Mesendoderm (in vitro differentiated cells): ENCODE data around the gene GSN.
A peak's percentile ranks its signal among the peaks of the same experiment; 100 is the strongest.

Experiments used
- DNase-seq: peaks from one replicate; pipeline ENCODE4 v3.0.0; 2013
- H2AK5ac ChIP-seq: 2 replicates; pipeline ENCODE4 v1.6.1; 2013; ENCODE audit warnings: low read length, inconsistent platforms
- H2BK120ac ChIP-seq: 2 replicates; pipeline ENCODE4 v1.6.1; 2013; ENCODE audit warnings: low read depth, mild to moderate bottlenecking, low read length, moderate library complexity, mixed read lengths
- H2BK15ac ChIP-seq: replicated peaks from 2 replicates; pipeline ENCODE4 v1.6.1; 2013; ENCODE audit warnings: low read depth, mild to moderate bottlenecking, moderate library complexity
- H2BK5ac ChIP-seq: 2 replicates; pipeline ENCODE4 v1.6.1; 2013; ENCODE audit warnings: low read length, inconsistent platforms
- H3K18ac ChIP-seq: 2 replicates; pipeline ENCODE4 v1.6.1; 2013; ENCODE audit warnings: mild to moderate bottlenecking, low read length, mixed read lengths
- H3K23ac ChIP-seq: one replicate; pipeline ENCODE4 v1.6.1; 2013; ENCODE audit warnings: low read length
- H3K27ac ChIP-seq: 2 replicates; pipeline ENCODE4 v1.5.1; 2013; ENCODE audit warnings: low read depth, mild to moderate bottlenecking, inconsistent platforms, low read length, moderate library complexity
- H3K27me3 ChIP-seq: 2 replicates; pipeline ENCODE4 v1.6.1; 2013; ENCODE audit warnings: low read length, control low read depth, mild to moderate bottlenecking, inconsistent platforms; ENCODE audit not compliant: insufficient read depth, poor library complexity
- H3K36me3 ChIP-seq: 2 replicates; pipeline ENCODE4 v1.6.1; 2013; ENCODE audit warnings: low read length, inconsistent platforms; ENCODE audit not compliant: control insufficient read depth, insufficient read depth
- H3K4ac ChIP-seq: one replicate; pipeline ENCODE4 v1.6.1; 2013; ENCODE audit warnings: low read depth, mild to moderate bottlenecking, low read length, moderate library complexity
- H3K4me1 ChIP-seq: 2 replicates; pipeline ENCODE4 v1.6.1; 2013; ENCODE audit warnings: low read depth, low read length, inconsistent platforms; ENCODE audit not compliant: control insufficient read depth
- H3K4me2 ChIP-seq: 2 replicates; pipeline ENCODE4 v1.6.1; 2013; ENCODE audit warnings: low read length
- H3K4me3 ChIP-seq: 2 replicates; pipeline ENCODE4 v1.5.1; 2013; ENCODE audit warnings: mild to moderate bottlenecking, low read length
- H3K56ac ChIP-seq: one replicate; pipeline ENCODE4 v1.6.1; 2013; ENCODE audit warnings: low read length
- H3K79me1 ChIP-seq: 2 replicates; pipeline ENCODE4 v1.6.1; 2013; ENCODE audit warnings: low read length, inconsistent platforms
- H3K79me2 ChIP-seq: 2 replicates; pipeline ENCODE4 v1.6.1; 2013; ENCODE audit warnings: mild to moderate bottlenecking, low read length; ENCODE audit not compliant: control insufficient read depth, insufficient read depth
- H3K9ac ChIP-seq: 2 replicates; pipeline ENCODE4 v1.6.1; 2013; ENCODE audit warnings: low read length, inconsistent platforms
- H4K5ac ChIP-seq: one replicate; pipeline ENCODE4 v1.6.1; 2013; ENCODE audit warnings: low read length
- H4K8ac ChIP-seq: one replicate; pipeline ENCODE4 v1.6.1; 2013; ENCODE audit warnings: low read depth, mild to moderate bottlenecking, control low read depth, low read length, moderate library complexity
- WGBS: extraction: QIAGEN DNeasy Blood & Tissue Kit; methylation state at CpG from one replicate; pipeline ENCODE4 v1.1.7; 2013; ENCODE audit warnings: low lambda C conversion rate, missing lambda C conversion rate; ENCODE audit not compliant: insufficient coverage; ENCODE audit errors: extremely low coverage; 5-methylcytosine and 5-hydroxymethylcytosine counted together

The GSN gene

GRCh38 chr9:121340676-121341392, 72.9 kb downstream of the GSN start:
- Histone ChIP-seq H3K79me1 (no peaks in the 10 kb centered on the region), H3K4me2 (no peak overlapping the region), H2BK5ac (no peak overlapping the region), H2BK15ac (no peak overlapping the region), H3K18ac (no peak overlapping the region), H4K5ac (no peak overlapping the region), H3K4ac (no peak overlapping the region), H2AK5ac (no peak overlapping the region), H3K36me3 (no peaks in the 10 kb centered on the region), H3K23ac (no peak overlapping the region), H3K4me1 (no peaks in the 10 kb centered on the region), H4K8ac (no peak overlapping the region), H3K27ac (no peak overlapping the region), H3K9ac (no peak overlapping the region), H3K56ac (no peak overlapping the region), H3K79me2 (no peaks in the 10 kb centered on the region), H2BK120ac (no peak overlapping the region), H3K4me3 (no peak overlapping the region), H3K27me3 (no peaks in the 10 kb centered on the region)
- no CpG with 5 or more reads among the region's 6 CpGs for WGBS
- peak; percentile 25 for DNase-seq

GRCh38 chr9:121344184-121344583, 76.2 kb downstream of the GSN start:
- Histone ChIP-seq H2BK15ac (no peak overlapping the region), H3K27ac (no peak overlapping the region)
- DNase-seq: no peak

GRCh38 chr9:121345070-121345469, 77.1 kb downstream of the GSN start:
- Histone ChIP-seq H3K4me1 (no peaks in the 10 kb centered on the region), H4K5ac (no peak overlapping the region), H2BK120ac (no peak overlapping the region), H3K9ac (no peak overlapping the region), H3K4me2 (no peak overlapping the region), H4K8ac (no peak overlapping the region), H3K27ac (no peak overlapping the region), H2BK15ac (no peak overlapping the region), H3K56ac (no peak overlapping the region), H2BK5ac (no peak overlapping the region), H3K79me2 (no peaks in the 10 kb centered on the region), H2AK5ac (no peak overlapping the region), H3K4me3 (no peak overlapping the region), H3K36me3 (no peaks in the 10 kb centered on the region), H3K23ac (no peak overlapping the region), H3K18ac (no peak overlapping the region), H3K27me3 (no peaks in the 10 kb centered on the region), H3K79me1 (no peaks in the 10 kb centered on the region), H3K4ac (no peak overlapping the region)
- no CpG with 5 or more reads among the region's 3 CpGs for WGBS
- no peak for DNase-seq

More at GRCh38 chr9:121344184-121344583, 76.2 kb downstream of the GSN start:
- Histone ChIP-seq H4K8ac (no peak overlapping the region), H3K79me2 (no peaks in the 10 kb centered on the region), H3K23ac (no peak overlapping the region), H3K79me1 (no peaks in the 10 kb centered on the region), H3K56ac (no peak overlapping the region), H3K18ac (no peak overlapping the region), H2AK5ac (no peak overlapping the region), H2BK5ac (no peak overlapping the region), H3K4me3 (no peak overlapping the region), H3K27me3 (no peaks in the 10 kb centered on the region), H3K36me3 (no peaks in the 10 kb centered on the region), H3K4me1 (no peaks in the 10 kb centered on the region), H4K5ac (no peak overlapping the region), H3K9ac (no peak overlapping the region), H3K4me2 (no peak overlapping the region), H2BK120ac (no peak overlapping the region), H3K4ac (no peak overlapping the region)
- no CpG with 5 or more reads among the region's 4 CpGs for WGBS

- no peaks in the 10 kb centered on the region for H3K4me1 ChIP-seq
- no peak overlapping the region for H3K9ac ChIP-seq
- H3K23ac ChIP-seq: no peak overlapping the region
- no peak overlapping the region for H3K4me2 ChIP-seq
- no peaks in the 10 kb centered on the region for H3K79me2 ChIP-seq
- no peak overlapping the region for H3K18ac ChIP-seq
- H3K36me3 ChIP-seq: no peaks in the 10 kb centered on the region
- no peak overlapping the region for H2BK120ac ChIP-seq
- no peak overlapping the region for H3K56ac ChIP-seq
- no peak overlapping the region for H3K4ac ChIP-seq
- H3K79me1 ChIP-seq: no peaks in the 10 kb centered on the region
- WGBS: no CpG with 5 or more reads among the region's 3 CpGs
- H3K27me3 ChIP-seq: no peaks in the 10 kb centered on the region
- no peak for DNase-seq
- H4K8ac ChIP-seq: no peak overlapping the region
- H2BK15ac ChIP-seq: no peak overlapping the region
- no peak overlapping the region for H3K27ac ChIP-seq
- no peak overlapping the region for H4K5ac ChIP-seq
- no peak overlapping the region for H3K4me3 ChIP-seq
- H2BK5ac ChIP-seq: no peak overlapping the region
- no peak overlapping the region for H2AK5ac ChIP-seq
These were observed 80.3 kb downstream of the GSN start for GRCh38 chr9:121348221-121348620.

GRCh38 chr9:121349009-121349408, 81.0 kb downstream of the GSN start:
- Histone ChIP-seq H3K9ac (no peak overlapping the region), H3K18ac (no peak overlapping the region), H2BK15ac (no peak overlapping the region), H2AK5ac (no peak overlapping the region), H3K23ac (no peak overlapping the region), H3K4me3 (no peak overlapping the region), H3K4me1 (no peaks in the 10 kb centered on the region), H4K8ac (no peak overlapping the region), H3K79me1 (no peaks in the 10 kb centered on the region), H2BK120ac (no peak overlapping the region), H3K79me2 (no peaks in the 10 kb centered on the region), H3K4me2 (no peak overlapping the region), H3K27me3 (no peaks in the 10 kb centered on the region), H3K56ac (no peak overlapping the region), H2BK5ac (no peak overlapping the region), H3K36me3 (no peaks in the 10 kb centered on the region), H3K4ac (no peak overlapping the region), H3K27ac (no peak overlapping the region), H4K5ac (no peak overlapping the region)
- WGBS: no CpG with 5 or more reads among the region's 8 CpGs
- DNase-seq: no peak

- Histone ChIP-seq H3K56ac (no peak overlapping the region), H3K36me3 (no peaks in the 10 kb centered on the region), H3K4ac (no peak overlapping the region), H3K23ac (no peak overlapping the region), H4K8ac (no peak overlapping the region), H3K27ac (no peak overlapping the region), H3K27me3 (no peaks in the 10 kb centered on the region), H4K5ac (no peak overlapping the region), H2AK5ac (no peak overlapping the region), H3K18ac (no peak overlapping the region), H3K79me2 (no peaks in the 10 kb centered on the region), H2BK120ac (no peak overlapping the region), H3K79me1 (no peaks in the 10 kb centered on the region), H3K9ac (no peak overlapping the region), H2BK15ac (no peak overlapping the region), H3K4me1 (no peaks in the 10 kb centered on the region), H3K4me2 (no peak overlapping the region), H3K4me3 (no peak overlapping the region), H2BK5ac (no peak overlapping the region)
- DNase-seq: no peak
- no CpG with 5 or more reads among the region's 1 CpG for WGBS
These were observed 82.1 kb downstream of the GSN start for GRCh38 chr9:121350036-121350435.
